Immature natural killer cell (primary cell): ENCODE measurements around the gene PERCC1. TPM values are rescaled to one million over a fixed set of nuclear protein-coding genes. Genes with fewer than 3 reads are reported as not detected.

ENCODE experiments used
- DNase-seq, 3 donors: peaks; one replicate each; pipeline ENCODE4 v3.0.0; 2022; ENCODE audit warnings: mixed read lengths in 1 of 3
- H3K27ac Mint-ChIP-seq, 6 donors: one replicate each; pipeline ENCODE4 v1.8.0; 2020; ENCODE audit warnings: mixed read lengths in 6 of 6, mild to moderate bottlenecking in 5 of 6, inconsistent platforms in 4 of 6, moderate library complexity in 3 of 6
- H3K27me3 Mint-ChIP-seq, 3 donors: one replicate each; pipeline ENCODE4 v1.8.0; 2020 to 2021; ENCODE audit warnings: low read depth in 3 of 3, mild to moderate bottlenecking in 3 of 3, mixed read lengths in 3 of 3, moderate library complexity in 3 of 3, inconsistent platforms in 1 of 3
- H3K36me3 Mint-ChIP-seq, 3 donors: one replicate each; pipeline ENCODE4 v1.8.0; 2020; ENCODE audit warnings: mixed read lengths in 3 of 3, inconsistent platforms in 2 of 3, mild to moderate bottlenecking in 2 of 3
- H3K4me1 Mint-ChIP-seq, 2 donors: one replicate each; pipeline ENCODE4 v1.8.0; 2020; ENCODE audit warnings: inconsistent platforms in 2 of 2, mild to moderate bottlenecking in 2 of 2, mixed read lengths in 2 of 2, moderate library complexity in 1 of 2
- H3K4me3 Mint-ChIP-seq, 5 donors: one replicate each; pipeline ENCODE4 v1.8.0; 2020; ENCODE audit warnings: mild to moderate bottlenecking in 5 of 5, mixed read lengths in 5 of 5, inconsistent platforms in 3 of 5, moderate library complexity in 3 of 5
- H3K9me3 Mint-ChIP-seq, 6 donors: one replicate each; pipeline ENCODE4 v1.8.0; 2020; ENCODE audit warnings: mild to moderate bottlenecking in 6 of 6, mixed read lengths in 6 of 6, inconsistent platforms in 4 of 6, moderate library complexity in 3 of 6
- polyA plus RNA-seq, 3 donors: library from polyadenylated mRNA; unstranded; fragments of 300-500 nt; fragmentation: Illumina TruSeq; gene quantifications; one replicate each; pipeline ENCODE4 v1.2.3, GENCODE V29; 2021

Gene PERCC1
- polyA plus RNA-seq, 3 donors from 2014 or later: not detected

DNA sequence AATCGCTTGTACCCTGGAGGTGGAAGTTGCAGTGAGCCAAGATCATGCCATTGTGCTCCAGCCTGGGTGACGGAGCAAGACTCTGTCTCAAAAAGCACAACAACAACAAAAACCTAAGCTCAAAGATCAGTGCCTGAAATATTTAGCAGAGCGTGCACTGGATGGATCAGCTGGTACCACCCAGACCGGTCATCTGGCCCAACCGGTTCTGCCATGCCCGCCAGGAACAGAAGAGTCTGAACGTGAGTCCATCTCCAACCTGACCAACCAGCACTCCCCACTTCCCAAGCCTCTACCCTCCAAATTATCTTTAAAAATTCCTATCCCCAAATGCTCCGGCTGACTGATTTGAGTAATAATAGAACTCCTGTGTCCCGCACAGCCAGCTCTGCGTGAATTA, 8.8 kb upstream of the PERCC1 start:
- Mint-ChIP-seq H3K9me3 (no peaks in the 10 kb centered on the region), H3K4me3 (peak overlapping the region; percentile 48 to 95 (median 60)), H3K27me3 (peaks cover 9% of the 10 kb centered on the region in 3 donors), H3K27ac (peak overlapping the region; percentile 96 to 99 (median 98)), H3K4me1 (peaks cover 16 to 23% of the 10 kb centered on the region in 2 donors), H3K36me3 (no peaks in the 10 kb centered on the region)
- no peak for DNase-seq

DNA sequence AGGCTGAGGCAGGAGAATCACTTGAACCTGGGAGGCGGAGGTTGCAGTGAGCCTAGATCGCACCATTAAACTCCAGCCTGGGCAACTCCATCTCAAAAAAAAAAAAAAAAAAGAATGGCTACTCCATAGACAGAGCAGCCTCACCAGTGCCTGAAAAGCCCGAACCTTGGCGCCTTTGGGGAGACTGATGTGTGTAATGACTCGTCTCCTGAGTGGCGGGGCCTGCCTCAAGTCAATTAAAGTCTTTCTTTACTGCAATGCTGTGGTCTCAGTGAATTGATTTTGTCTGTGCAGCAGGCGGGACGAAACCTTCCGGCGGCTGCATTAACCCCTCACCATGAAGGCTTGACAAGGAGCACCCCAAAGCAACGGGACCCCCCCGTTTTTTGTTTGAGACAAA, 6.8 kb upstream of the PERCC1 start:
- H3K4me3 Mint-ChIP-seq: no peak overlapping the region
- peaks cover 16 to 23% of the 10 kb centered on the region in 2 donors for H3K4me1 Mint-ChIP-seq
- no peaks in the 10 kb centered on the region for H3K36me3 Mint-ChIP-seq
- peaks cover 9% of the 10 kb centered on the region in 3 donors for H3K27me3 Mint-ChIP-seq
- H3K9me3 Mint-ChIP-seq: no peaks in the 10 kb centered on the region
- DNase-seq: no peak
- H3K27ac Mint-ChIP-seq: peak overlapping the region in 2 of 6 donors; percentile 17 to 33

DNA sequence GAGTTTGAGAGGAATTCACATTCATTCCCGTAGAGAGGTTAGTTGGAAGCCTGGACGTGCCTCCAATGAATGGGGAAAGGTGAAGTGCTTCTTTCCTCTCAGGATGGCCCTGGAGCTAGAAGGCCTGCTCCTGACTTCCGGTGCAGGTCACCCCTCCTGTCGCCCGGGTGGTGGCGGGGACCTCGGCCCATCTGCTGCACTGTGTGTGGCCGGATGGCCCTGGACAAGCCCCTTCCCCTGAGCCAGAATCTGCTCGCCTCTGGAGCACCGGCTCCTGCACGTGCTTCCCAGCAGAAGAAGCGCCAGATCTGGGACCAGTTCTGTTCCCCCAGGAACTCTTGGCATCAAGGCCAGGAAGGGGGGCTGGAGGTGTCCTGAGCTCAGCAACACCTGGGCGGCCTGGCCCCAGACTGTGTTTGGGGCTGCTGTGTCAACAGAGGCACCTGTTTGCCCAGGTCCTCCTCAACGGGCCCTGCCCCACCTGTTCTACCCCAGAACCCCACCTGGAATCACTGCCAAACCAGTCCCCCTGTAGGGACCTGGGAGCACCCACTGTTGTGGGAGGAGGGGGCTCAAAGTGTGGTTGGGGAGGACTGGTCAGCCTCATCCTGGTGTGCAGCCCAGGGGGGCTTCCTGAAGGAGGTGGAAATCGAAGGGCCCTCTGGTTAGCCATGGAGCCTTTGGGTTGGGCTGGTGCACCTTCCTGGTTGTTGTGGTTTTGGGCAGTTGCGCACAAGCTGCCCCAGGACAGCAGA, 5.1 kb upstream of the PERCC1 start:
- Mint-ChIP-seq H3K27me3 (peaks cover 4 to 6% (median 6%) of the 10 kb centered on the region in 3 donors), H3K9me3 (no peaks in the 10 kb centered on the region), H3K36me3 (no peaks in the 10 kb centered on the region), H3K4me3 (no peak overlapping the region), H3K4me1 (peaks cover 10 to 14% of the 10 kb centered on the region in 2 donors), H3K27ac (peak overlapping the region in 1 of 6 donors; percentile 53)
- no peak for DNase-seq

DNA sequence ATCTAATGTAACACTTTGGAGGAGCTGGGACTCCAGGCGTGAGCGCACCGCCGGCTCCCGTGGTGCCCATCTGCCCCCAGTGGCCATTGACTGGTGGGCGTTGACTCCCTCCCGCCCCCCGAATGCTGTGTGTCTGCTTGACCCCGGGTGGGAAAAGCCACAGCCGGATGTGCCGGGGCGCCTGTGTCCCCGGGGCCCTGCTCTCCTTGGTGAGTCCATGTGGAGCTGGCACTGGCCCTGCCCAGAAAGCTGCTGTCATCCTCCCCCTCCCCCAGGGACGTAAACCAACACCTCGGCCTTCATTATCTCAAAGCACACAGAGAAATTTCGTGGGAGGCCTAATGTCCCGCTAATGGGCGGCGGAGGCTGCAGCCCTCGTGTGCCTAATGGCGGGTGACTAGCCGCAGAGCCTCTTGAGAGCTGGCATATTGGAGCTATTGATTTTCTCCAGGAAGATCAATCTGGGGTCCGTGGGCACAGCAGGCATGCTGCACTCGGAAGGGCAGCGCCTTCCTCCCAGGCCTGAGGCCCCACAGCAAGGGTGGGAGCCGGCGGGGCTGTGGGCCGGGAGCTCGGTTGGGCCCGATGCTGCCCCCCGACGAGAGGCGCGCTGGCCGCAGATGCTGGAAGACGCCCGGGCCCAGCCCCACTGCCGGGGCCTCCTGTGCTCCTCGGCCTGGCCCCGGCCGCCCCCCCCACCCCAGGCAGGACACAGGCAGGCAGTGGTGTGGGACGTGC, 4.0 kb upstream of the PERCC1 start:
- Mint-ChIP-seq H3K4me1 (peaks cover 4 to 5% of the 10 kb centered on the region in 2 donors), H3K27ac (peak overlapping the region in 2 of 6 donors; percentile 20 to 60), H3K4me3 (no peak overlapping the region), H3K9me3 (no peaks in the 10 kb centered on the region), H3K27me3 (no peaks in the 10 kb centered on the region), H3K36me3 (no peaks in the 10 kb centered on the region)
- DNase-seq: no peak

DNA sequence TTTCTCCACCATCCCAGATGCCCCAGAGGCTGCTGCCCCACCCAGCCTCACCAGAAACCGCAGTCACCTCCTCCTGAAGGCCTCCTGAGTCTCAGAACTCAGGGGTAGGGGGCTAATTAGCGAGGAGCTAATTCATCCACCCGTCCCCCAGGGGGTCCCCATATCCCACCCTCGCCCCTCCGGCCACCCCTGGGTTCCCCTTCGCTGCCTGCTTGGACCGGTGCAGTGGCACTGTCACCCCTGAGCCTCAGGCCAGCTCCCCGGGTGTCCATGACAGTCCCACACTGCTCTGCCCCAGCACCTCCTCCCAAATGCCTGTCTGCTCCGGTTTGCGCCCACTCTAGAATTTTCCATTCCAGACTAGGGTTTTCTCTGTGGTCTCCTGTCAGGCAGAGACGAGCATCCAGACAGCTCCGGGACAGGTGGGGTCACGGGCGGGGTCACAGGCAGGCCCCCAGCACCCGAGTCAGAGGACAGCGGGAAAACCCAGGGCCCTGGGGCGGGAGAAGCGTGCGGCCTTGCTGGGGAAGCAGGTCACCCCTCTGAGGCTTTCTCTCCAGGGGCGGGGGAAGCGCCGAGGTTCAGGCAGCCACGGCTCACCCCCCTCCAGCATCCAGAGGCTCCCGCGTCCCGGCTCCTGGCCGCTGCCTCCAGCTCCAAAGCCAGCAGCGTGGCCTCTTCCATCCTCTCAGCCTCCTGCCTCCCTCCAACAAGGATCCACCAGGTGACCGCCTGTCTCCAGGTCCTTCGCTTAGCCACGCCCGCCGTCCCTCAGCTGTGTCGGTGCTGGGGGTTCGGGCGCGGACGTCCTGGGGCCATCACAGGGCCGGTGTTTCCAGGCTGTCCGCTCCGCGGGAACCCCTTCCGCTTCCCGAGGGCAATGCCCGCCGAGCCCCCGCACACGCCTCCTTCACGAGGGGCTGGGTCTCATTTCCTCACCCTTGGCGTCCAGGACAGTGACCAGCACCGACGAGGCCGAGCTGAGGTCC, 3.1 kb upstream of the PERCC1 start:
- no peaks in the 10 kb centered on the region for H3K9me3 Mint-ChIP-seq
- H3K27me3 Mint-ChIP-seq: no peaks in the 10 kb centered on the region
- H3K4me3 Mint-ChIP-seq: no peak overlapping the region
- no peak overlapping the region for H3K27ac Mint-ChIP-seq
- H3K36me3 Mint-ChIP-seq: no peaks in the 10 kb centered on the region
- peaks cover 0 to 5% of the 10 kb centered on the region in 2 donors for H3K4me1 Mint-ChIP-seq
- DNase-seq: no peak

DNA sequence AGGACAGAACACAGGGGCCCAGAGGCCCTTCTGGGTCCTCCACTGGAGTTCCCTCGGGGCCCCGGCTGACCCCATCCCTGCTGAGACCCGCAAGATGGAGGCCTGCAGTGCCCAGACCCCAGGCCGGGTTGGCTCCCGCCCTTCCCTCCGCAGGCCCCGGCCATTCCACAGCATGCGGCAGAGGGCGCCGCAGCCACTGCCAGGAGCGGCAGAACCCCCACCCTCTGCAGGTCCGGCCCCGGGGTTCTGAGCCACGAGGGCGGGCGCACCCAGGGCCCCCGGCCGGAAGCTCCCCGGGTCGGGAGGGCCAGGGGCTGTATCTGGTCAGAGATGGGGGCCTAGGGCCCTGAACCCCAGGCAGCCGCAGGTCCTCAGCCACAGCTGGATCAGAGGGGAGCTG, 2.4 kb upstream of the PERCC1 start:
- H3K4me3 Mint-ChIP-seq: no peak overlapping the region
- H3K27me3 Mint-ChIP-seq: no peaks in the 10 kb centered on the region
- no peak overlapping the region for H3K27ac Mint-ChIP-seq
- no peaks in the 10 kb centered on the region for H3K36me3 Mint-ChIP-seq
- H3K9me3 Mint-ChIP-seq: no peaks in the 10 kb centered on the region
- peak; percentile 32 to 54 (median 40) for DNase-seq
- peaks cover 0 to 4% of the 10 kb centered on the region in 2 donors for H3K4me1 Mint-ChIP-seq

DNA sequence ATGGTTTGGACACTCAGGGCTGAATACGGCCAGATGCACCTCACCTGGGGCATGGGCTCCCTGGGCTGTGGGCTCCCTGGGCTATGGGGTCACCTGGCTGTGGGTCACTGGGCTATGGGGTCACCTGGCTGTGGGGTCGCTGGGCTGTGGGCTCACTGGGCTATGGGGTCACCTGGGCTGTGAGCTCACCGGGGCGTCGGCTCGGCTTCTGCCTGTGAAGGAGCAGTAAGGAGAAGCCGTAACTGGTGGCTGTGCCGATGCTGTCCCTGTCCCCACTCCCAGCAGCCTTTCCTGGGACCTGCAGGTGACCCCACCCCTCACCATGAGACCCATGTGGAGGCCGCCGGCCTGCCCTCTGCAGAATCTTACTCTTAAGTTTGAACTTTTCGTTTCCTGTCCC, 1.9 kb upstream of the PERCC1 start:
- Mint-ChIP-seq H3K4me3 (no peak overlapping the region), H3K36me3 (no peaks in the 10 kb centered on the region), H3K27ac (no peak overlapping the region), H3K27me3 (no peaks in the 10 kb centered on the region), H3K9me3 (no peaks in the 10 kb centered on the region), H3K4me1 (peaks cover 0 to 2% of the 10 kb centered on the region in 2 donors)
- DNase-seq: no peak

DNA sequence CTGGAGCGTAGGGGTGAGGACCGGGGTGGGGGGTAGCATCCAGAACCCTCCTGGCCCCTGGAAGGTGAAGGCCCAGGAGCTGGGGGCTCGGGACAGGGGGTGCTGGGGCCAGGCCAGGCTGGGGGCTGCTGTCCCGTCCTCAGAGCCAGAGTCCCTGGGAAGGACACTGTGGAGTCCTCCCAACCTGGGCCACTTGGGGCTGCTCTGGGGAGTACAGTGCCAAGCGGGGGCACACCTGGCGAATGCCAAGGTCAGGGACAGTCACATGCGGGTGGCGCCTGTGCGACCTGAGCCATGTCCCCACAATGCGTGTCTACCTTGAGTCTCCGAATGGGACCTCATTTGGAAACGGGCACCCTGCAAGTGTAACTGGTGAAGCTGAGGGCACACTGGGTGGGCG, 1.2 kb upstream of the PERCC1 start:
- no peak for DNase-seq
- H3K9me3 Mint-ChIP-seq: no peaks in the 10 kb centered on the region
- H3K27me3 Mint-ChIP-seq: no peaks in the 10 kb centered on the region
- H3K4me3 Mint-ChIP-seq: no peak overlapping the region
- no peak overlapping the region for H3K27ac Mint-ChIP-seq
- no peaks in the 10 kb centered on the region for H3K36me3 Mint-ChIP-seq
- peaks cover 0 to 2% of the 10 kb centered on the region in 2 donors for H3K4me1 Mint-ChIP-seq

DNA sequence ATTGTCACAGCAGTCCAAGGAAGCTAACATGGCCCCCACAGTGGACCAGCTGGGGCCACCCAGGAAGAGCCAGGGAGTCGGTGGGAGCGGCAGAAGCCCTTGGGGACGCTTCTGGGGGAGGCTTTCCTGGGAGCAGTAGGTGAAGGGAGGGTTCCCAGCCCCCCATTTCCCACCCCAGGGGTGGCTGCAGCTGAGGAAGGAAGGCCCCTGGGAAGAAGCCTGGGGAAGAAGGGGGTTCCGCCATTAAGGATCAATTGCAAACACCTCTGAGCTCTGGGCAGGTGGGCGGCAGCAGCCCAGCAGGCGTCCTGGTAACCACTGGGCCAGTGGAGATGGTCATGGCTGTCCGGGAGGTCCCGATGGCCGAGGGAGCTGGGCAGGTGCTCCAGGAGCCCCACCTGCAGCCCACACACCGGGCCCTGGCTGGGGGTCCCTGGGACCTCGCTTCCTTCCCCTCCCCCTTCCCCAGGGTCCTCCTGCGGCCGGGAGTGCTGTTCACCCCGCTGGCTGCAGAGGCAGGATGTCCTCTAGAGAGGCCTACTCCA, 592 bp upstream of the PERCC1 start:
- Mint-ChIP-seq H3K4me3 (no peak overlapping the region), H3K9me3 (no peaks in the 10 kb centered on the region), H3K27ac (no peak overlapping the region), H3K4me1 (peaks cover 0 to 2% of the 10 kb centered on the region in 2 donors), H3K27me3 (no peaks in the 10 kb centered on the region), H3K36me3 (no peaks in the 10 kb centered on the region)
- no peak for DNase-seq

DNA sequence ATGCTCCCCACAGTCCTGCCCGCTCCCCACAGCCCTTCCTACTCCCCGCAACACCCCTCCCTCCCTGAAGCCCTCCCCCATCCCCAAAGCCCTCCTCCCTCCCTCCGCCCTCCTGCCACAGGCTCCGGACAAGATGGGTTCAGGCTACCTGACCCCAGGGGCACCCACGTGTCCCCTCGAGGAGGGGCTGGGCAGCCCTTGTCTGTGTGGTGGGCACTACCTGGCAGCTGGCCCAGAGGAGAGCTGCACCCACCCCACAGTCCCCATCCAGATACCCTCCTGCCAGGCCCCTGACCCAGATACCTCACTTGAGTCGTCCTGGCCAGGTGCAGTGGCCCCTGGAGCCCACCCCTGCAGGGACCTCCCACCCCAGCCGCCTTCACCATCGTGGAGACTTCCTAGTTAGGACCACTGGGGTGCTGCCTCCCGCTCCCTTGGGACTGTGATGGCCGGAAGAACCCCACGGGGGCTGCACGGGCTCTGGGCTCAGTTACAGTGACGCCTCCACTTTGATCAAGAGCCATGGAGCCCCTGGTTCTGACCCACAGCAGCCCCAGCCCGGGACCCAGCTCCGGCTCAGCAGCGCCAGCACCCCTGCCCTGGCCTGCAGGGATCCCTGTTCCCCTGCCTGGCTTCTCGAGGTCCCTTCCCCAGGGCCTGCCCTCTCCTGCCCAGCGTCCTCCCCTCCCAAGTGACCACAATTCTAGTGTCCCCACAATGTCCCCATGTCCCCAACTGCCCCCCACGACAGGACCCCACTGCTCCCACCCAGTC, 806 bp downstream of the PERCC1 start:
- Mint-ChIP-seq H3K27me3 (peaks cover 0 to 2% (median 0%) of the 10 kb centered on the region in 3 donors), H3K9me3 (no peaks in the 10 kb centered on the region), H3K4me1 (peaks cover 0 to 2% of the 10 kb centered on the region in 2 donors), H3K4me3 (peak overlapping the region in 3 of 5 donors; percentile 44 to 76 (median 60)), H3K36me3 (no peaks in the 10 kb centered on the region), H3K27ac (peak overlapping the region in 3 of 6 donors; percentile 23 to 85 (median 39))
- DNase-seq: no peak

DNA sequence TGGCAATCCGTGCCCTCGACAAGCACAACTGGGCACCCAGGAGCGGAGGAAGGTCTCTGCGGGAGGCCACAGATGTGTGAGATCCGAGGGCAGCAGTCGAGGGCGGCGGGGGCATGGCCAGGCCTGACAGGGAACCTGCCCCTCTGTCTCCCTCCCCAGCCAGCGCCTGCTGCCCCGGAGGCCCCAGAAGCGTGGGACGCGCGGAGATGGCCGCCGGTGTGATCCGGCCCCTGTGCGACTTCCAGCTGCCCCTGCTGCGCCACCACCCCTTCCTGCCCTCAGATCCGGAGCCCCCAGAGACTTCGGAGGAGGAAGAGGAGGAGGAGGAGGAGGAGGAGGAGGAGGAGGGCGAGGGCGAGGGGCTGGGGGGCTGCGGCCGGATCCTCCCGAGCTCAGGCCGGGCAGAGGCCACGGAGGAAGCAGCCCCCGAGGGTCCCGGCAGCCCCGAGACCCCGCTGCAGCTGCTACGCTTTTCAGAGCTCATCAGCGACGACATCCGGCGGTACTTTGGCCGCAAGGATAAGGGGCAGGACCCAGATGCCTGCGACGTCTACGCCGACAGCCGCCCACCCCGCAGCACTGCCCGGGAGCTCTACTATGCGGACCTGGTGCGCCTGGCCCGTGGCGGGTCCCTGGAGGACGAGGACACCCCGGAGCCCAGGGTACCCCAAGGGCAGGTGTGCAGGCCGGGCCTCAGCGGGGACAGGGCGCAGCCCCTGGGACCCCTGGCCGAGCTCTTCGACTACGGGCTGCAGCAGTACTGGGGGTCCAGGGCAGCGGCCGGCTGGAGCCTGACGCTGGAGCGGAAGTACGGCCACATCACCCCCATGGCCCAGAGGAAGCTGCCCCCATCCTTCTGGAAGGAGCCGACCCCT, 1.7 kb downstream of the PERCC1 start:
- Mint-ChIP-seq H3K27ac (peak overlapping the region in 3 of 6 donors; percentile 23 to 85 (median 39)), H3K4me1 (peaks cover 0 to 2% of the 10 kb centered on the region in 2 donors), H3K9me3 (no peaks in the 10 kb centered on the region), H3K27me3 (peaks cover 0 to 2% (median 0%) of the 10 kb centered on the region in 3 donors), H3K36me3 (no peaks in the 10 kb centered on the region), H3K4me3 (peak overlapping the region in 3 of 5 donors; percentile 50 to 76 (median 58))
- DNase-seq: peak in 1 of 3 donors; percentile 12

DNA sequence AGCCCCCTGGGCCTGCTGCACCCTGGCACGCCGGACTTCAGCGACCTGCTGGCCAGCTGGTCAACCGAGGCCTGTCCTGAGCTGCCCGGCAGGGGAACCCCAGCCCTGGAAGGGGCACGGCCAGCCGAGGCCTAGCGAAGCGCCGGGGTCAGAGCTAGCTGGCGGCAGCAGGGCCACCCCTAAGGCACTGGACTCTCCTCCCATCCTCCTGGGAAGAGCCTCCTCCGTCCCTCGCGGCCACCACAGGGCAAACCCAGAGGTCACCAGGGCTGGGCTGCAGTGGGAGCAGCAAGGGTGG, 2.3 kb downstream of the PERCC1 start:
- no peaks in the 10 kb centered on the region for H3K36me3 Mint-ChIP-seq
- peaks cover 0 to 2% of the 10 kb centered on the region in 2 donors for H3K4me1 Mint-ChIP-seq

More for the DNA sequence above, 2.3 kb downstream of the PERCC1 start:
- peaks cover 0 to 2% (median 0%) of the 10 kb centered on the region in 3 donors for H3K27me3 Mint-ChIP-seq
- H3K4me3 Mint-ChIP-seq: no peak overlapping the region
- H3K27ac Mint-ChIP-seq: no peak overlapping the region
- no peak for DNase-seq
- no peaks in the 10 kb centered on the region for H3K9me3 Mint-ChIP-seq
